Limb (tissue), 2 donors: ENCODE measurements around the gene PRIMA1.

Source experiments
- DNase-seq, 2 donors: peaks; one replicate each; pipeline ENCODE4 v3.0.0-alpha.2; 2016; ENCODE audit errors: extremely low spot score in 2 of 2

The PRIMA1 gene

DNA sequence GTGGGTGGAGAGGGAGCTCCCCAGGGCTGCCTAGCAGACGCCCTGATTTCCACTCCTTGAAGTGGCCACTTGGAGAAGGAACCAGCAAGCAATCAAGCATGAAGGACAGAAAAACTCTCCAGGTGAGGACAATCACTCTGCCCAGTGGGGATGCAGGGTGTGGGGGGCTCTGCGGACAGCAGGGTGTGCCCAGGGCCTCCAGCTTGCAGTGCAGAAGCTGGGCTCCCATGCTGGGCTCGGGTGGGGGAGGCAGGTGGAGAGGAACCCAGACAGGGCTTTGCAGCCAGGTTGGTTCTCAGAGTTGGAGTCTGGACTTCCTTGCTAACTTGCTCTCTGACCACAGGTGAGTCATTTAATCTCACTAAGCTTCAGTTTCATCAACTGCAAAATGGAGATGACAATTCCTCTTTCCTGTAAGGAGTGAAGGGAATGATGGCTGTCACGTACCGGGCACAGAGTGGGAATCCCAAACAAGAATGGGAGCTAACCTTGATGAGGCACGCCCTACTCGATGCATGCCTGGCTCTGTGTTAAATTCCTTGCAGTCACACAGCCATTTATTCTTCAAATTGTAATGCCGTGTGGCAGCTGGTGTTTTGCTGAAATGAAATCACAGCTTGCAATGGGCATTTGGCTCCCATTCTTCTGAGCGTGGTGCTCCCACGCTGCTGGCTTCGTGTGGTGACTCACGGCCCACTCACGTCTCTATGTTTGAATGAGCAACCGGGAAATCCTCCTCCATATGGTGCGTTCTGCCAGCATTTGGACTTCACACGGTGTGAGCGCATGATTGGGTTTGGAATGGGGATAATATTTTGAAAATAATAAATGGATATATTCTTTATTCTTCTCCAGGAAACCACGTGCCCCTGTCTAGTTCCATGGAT is 75.2 kb downstream of the PRIMA1 start:
- DNase-seq = no peak

- DNase-seq = no peak
These were observed 76.0 kb downstream of the PRIMA1 start for GRCh38 chr14:93712079-93712837.

DNA sequence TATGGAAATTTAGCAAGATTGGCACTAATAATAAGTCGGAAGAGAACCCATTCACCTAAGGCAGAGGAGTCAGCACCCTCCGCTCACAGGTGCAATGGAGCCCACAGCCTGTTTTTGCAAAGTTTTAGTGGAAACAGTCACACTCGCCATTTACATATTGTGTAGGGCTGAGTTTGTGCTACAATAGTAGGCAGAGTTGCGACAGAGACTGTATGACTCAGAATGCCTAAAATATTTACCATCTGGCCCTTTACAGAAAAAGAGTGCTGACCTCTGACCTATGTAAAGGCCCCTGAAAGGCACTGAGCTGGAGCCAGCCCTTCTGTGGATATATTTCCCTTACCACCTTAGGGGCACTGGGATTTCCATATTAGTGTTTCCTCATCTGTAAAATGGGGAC is 79.0 kb downstream of the PRIMA1 start:
- no peak for DNase-seq

DNA sequence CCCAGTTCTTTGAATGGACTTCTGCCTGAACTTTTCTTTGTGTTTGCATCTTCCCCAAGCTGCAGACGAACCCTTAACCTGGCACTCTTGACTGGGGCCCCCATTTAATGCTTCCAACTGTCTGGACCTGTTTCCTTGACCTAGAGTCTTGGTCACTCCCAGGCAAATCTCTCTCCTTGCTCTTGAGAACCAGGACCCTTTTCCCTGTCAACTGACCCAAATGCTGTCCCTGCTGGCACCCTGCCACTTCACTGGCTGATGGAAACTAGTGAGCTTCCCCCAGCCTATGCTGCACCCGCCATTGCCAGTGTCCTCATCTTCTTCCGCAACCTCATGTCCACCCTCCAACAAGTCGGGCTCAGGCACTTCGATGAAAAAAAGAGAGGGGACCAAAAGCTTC is 79.5 kb downstream of the PRIMA1 start:
- DNase-seq = no peak

- no peak for DNase-seq
These were observed 80.0 kb downstream of the PRIMA1 start for GRCh38 chr14:93708311-93708734.

- DNase-seq = no peak
These were observed 80.8 kb downstream of the PRIMA1 start for GRCh38 chr14:93707475-93707874.

DNA sequence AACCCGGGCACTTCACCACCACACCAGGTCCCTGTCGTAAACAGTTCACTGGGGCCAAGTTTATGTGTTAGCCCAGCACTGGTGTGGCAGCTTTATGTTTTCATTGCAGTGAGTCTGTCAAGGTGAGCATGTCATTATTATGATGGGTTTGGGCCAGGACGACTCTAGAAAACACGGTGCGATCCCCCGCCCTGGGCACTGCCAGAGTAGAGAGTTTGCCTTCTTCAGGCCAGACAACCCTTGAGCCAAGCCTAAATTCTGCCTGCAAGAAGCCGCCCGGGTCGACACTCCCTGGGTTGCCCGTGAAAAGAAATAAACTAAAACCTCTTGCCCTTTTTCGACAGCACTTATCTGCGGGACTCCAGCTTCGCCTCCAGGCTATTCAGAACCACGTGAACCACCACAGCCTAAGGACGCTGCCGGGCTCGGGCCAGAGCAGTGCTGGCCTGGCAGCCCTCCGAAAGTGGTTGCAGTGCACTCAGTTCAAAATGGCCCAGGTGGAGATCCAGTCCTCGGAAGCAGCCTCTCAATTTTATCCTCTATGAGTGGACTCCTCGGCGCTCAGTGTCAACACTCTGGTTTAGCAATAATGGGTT is 81.8 kb downstream of the PRIMA1 start:
- no peak for DNase-seq

DNA sequence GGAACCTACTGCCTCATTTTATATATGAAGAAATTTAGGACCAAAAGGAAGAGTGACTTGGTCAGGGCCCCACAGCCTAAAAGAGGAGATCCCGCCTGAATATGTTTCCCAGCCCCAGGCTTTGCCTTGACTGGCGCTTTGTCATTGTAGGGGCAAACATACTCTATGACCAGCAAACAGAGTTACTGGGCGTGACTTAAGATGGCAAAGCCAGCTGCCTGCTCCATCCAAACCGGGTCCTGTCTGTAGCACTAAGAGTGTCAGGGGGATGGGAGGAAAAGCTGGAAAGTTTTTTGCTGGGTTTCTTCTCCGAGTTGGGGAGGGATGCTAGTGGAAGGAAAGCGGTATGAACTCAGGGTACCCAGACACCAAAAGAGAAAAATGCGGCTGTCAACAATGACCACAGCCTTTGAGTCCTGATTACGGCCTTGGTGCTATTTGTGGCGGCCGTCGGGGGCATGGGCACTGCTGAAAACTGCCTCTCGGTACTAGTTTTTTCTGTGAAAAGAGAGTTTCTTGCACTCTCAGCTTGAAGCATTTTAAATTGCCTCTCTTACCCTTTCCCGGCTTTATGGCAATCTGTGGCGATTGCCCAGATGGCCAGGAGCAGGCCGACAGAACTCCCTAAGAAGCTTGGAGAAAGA is 82.7 kb downstream of the PRIMA1 start:
- no peak for DNase-seq

GRCh38 chr14:93703941-93704340 is 84.3 kb downstream of the PRIMA1 start:
- no peak for DNase-seq

DNA sequence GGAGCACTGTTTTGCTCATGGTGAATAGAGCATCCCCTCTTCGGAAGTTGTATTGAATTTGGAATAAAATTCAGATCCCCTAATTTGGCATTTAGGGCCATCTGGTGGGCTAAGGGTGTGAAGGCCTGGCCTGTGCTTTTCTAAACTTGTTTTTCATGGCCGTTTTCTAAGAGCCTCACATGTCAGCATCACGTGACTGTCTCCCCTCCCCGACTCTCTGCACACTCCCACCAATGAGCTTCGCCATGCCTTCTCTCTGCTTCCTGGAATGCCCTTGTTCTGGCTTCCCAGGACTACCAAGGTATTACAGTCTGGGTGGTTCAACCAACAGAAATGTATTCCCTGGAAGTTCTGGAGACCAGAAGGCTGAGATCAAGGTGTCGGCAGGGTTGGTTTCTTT is 85.3 kb downstream of the PRIMA1 start:
- no peak for DNase-seq

GRCh38 chr14:93701562-93701961 is 86.7 kb downstream of the PRIMA1 start:
- no peak for DNase-seq

DNA sequence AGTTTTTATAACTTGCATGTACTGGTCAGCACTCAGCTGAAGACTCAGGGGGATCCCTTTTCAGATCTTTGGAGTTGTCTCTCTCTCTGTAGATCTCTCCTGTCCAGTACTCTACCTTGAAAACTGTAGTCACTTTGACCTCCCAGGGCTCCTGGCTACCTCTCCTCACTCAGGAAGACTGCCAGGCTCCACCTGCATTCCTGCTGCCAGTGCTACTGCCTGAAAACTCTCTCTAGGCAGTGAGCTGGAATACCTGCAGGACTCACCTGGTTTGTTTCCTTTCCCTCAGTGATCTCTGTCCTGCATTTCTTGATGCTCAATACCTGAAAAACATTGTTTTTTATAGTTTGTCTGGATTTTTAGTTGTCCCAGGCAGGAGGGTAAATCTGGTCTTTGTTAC is 87.4 kb downstream of the PRIMA1 start:
- DNase-seq = no peak

GRCh38 chr14:93693914-93694313 is 94.4 kb downstream of the PRIMA1 start:
- DNase-seq = no peak

DNA sequence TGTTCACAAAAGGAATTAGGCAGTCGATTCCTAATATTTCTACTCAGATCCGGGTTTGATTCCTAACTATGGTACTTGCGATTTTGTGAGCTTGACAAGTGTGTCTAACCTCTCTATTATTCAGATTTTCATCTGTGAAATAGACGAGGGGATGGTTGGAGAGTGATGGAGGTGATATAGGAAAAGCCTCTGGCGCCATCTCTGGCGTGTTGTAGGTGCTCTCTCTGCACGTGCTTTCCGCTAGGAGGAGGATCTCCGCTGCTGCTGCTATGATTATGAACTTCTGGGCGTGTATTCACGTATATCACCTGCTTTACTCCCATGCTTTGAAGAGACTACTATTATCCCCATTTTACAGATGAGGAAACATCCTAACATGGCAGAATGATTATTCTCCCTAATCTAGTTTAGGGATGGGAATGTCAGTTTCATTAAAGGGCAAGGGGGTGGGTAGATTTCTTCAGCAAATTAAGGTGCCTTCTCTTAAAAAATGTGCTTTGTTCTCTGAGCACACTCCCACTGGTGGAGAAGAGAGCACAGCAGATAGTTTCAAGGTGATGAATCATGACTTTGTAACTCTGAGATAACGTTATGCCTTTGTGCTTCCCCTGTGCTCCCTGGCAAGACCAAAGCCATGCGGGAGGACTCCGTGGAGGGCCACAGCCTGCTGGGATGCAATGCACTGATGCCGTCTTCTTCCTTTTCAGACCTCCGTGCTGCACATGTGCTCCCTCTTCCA is 97.1 kb downstream of the PRIMA1 start:
- DNase-seq = no peak

DNA sequence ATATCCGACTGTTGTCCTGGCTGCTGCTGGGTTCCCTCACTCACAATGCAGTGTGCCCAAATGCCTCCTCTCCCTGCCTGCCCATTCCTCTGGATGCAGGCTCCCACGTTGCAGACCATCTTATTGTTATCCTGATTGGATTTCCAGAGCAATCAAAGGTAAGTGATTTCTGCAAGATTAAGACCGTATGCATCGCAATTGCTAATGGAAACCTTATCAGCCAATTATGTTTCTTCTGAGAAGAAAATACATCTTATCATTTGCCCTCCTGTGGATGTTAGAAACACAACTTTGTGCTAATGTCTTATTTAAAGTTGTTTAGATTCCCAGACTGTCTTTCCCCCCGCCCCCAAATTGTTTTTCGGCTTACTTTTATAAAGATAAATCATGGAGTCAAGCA is 98.1 kb downstream of the PRIMA1 start:
- DNase-seq = no peak

DNA sequence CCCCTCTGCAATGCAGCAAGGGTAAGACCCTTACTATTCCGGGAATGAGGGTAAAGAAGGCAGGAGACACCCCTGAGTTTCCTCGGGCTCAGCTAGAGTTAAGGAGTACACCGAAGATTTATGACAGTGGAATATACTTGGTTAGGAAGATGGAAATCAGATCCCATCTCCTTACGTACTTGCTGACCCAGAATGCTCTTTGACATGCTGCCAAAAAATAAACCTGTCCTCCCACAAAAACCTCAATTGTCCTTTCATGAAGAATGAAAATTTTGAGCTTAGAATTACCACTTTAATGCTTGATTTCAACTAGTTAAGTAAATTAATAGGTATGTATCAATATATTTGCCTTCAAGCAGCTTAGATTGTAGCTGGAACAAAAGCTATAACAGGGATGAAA is 99.5 kb downstream of the PRIMA1 start:
- DNase-seq = no peak

DNA sequence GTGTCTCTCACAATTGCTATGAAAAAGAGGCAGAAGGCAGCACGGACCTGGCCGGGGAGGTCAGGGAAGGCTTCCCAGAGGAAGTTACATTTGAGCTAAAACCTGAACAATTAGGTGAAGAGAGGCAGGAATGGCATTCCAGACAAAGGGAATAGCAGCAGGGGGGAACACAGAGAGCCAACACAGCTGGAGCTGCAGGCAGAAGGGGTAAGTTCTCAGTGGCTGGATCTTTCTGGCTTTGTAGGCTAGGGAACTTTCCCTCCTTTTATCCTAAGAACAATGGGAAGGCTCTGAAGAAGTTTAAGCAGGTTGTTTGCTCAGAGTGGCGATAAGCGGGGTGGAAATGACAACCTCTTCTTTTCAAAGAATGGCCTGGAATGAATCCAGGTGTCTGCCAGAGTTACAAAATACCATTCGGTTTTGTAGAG is 100.0 kb downstream of the PRIMA1 start:
- DNase-seq = no peak

DNA sequence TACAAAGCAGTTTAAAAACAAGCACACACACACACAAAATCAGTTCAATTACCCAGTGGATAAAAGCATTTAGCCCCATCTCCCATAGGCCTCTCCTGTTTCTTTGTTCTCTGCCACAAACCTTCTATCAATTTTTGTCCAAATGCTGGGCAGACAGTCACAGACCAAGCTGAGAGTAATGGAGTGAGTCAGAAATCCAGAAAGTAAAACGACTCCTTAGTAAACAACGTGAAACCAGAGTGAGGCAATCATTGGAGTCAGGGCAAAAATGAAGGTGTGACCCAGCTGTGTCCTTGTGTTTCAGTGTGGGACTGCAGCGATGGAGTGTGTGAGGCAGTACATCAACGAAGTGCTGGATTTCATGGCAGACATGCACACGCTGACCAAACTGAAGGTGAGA is 102.0 kb downstream of the PRIMA1 start:
- DNase-seq = no peak

GRCh38 chr14:93685121-93685895 is 103.0 kb downstream of the PRIMA1 start:
- DNase-seq = no peak

- peak; percentile 23 to 46 for DNase-seq
These were observed 105.1 kb downstream of the PRIMA1 start for GRCh38 chr14:93683226-93683625.
